Inflammatory macrophage (primary cell): ENCODE data around the gene FAM149B1.
"Not testable (repeated sequence)": the region's sequence is repeated elsewhere in the genome, so short reads cannot be mapped to it uniquely, and the experiment has no call there.

Experiments
- DNase-seq, 2 donors: peaks; one replicate each; pipeline ENCODE4 v3.0.0-alpha.2; 2020 to 2022

FAM149B1 gene

DNA sequence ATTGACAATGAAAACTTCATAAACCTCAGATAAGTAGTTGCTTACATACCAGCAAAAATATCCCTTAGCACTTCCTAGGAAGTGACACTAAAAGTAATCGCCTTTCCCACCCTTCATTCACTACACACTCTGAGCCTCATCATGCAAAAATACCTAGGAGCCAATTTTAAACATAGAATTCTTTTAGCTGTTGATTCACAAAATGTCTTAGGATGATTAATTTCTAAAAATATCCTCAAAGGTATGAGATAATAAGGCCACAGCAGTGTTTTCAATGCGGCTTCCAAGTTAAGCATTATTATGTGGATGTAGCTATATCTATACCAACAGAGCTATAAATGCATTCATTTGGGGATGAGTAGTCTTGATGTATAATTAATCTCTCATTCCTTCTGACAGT lies 66.0 kb downstream of the FAM149B1 start:
- no peak for DNase-seq

DNA sequence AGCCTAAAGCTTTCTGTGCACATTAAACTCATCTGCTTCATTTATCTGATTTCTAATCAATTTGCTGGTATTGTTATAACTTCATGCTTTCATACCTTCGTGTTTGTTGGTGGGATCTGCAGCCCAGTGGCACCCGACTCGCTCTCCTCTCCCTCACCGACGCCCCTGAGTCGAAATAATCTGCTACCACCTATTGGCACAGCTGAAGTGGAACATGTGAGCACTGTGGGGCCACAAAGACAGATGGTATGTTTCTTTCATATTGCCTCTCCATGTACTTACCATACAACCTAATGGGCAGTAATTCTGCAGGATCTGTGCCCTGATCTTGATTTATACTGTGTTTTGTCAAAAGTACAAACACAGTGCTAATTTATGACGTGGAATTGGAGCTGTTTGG lies 66.8 kb downstream of the FAM149B1 start:
- DNase-seq: no peak

DNA sequence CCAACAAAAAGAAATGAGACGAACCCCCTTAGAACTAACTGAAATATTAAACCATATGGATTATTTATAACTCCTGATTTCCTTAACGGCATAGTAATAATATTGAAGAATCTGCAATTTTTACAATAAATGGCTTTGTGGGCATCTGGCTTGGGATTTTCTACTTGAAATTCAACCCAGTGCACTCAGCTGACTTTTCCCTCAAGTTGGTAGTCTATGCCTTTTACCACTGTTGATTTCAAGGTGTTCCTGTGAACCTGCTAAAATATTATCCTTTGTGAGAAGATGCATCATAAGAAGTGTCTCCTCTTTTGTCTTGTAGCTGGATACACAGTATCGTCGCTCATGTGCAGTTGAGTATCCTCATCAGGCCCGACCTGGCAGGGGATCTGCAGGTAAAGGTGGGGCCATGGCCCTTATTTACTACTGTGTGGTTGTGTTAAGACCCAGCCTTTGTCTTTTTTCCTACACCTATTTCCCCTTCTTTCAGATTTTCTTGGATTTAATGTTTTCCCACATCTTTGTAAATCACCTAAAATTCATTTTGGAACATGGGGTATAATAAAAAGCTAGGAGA lies 71.2 kb downstream of the FAM149B1 start:
- DNase-seq: no peak

DNA sequence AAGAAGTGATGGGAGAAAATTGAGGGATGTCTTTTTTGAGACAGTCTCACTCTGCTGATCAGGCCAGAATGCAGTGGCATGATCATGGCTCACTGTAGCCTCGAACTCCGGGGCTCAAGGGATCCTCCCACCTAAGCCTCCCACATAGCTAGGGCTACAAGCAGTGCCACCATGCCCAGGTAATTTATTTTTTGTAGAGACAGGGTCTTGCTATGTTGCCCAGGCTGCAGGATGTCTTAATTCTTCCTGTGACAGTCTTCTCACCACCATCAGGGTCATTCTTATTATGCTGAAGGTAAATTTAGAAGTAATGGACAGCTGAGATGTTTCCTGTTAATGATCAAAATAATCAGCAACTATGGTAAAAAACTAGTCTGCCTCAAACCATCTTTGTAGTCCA lies 72.0 kb downstream of the FAM149B1 start:
- no peak for DNase-seq

DNA sequence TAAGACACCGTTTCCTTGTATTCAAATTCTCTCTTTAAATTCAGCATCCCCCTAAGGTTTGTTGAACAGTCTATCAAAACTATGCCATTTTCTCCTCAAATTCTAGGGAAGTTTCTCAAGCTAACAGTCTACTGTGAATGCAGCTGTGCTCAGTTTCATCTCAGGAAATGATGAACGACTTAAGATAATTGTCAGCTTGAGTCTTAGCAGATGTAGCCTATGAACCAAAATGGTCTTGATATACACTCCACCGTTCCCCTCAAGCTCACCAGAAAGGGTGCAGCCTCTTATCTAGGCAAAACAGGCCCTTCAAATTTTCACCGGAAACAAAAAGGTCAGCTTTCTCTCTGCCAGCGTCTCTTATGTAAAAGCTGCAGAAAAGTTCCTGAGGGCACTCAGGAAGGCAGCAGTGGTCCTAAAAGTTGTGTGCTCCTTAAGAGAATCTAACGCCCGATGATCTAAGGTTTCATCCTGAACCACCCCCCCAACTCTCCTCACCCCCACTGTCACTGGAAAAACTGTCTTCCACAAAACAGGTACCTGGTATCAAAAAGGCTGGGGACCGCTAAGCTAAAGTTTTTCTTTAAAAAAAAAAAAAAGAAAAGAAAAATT lies 77.1 kb downstream of the FAM149B1 start:
- no peak for DNase-seq

DNA sequence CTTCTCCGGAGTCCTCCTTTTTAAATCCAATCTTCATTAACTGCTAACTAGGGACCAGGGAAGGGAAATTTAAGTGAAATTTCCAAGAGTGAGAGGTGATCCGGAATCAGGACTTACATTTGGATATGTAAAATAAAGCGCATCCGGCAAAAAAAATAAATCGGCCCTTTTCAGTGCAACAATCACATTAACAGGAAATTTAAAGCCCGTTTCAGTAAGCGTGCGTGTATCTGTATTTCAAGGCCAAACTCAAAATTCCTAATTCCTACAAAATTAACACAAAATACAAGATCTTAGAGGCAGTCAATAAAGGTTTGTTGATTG lies 78.4 kb downstream of the FAM149B1 start:
- DNase-seq: no peak

DNA sequence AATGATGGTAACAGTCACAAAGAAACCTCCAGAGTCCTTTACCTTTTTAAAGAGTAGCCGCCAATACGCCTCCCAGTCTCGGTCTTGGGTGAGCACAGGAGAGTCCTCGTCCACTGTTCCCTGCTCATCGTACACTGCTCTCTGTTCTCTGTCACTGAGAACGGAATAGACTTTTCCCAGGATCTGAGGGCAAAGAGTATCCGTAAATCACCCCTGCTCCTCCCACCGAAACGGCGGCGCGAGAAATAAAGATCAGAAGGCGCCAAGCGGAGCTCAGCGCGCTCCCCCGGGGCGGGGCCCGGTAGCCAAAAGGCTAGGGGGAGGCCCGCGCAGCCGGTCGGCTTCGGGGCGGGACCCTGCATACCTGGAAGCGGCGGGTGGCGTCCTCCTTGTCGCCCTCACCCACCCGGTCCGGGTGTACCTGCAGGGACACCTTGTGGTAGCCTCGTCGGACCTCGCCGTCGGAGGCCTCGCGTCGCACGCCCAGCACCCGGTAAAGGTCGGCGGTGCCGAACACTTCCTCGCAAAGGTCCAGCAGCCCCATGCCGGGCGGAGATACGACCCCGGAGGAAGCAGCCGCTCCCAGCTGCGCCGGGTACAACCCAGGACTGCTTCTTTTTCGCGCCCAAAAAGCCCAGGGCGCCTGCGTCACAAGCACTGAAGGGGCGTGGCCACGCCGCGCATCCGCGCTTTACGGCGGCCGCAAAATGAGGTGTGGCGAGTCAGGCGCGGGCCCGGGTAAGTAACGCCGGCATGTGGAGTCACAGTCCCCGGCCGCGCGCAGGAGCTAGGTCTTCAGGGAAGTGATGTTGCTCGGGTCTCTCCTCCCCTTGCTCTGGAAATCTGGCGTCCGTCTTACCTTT lies 79.0 kb downstream of the FAM149B1 start, which contains the start of gene DNAJC9:
Gene DNAJC9 (minus strand): TSS at position 610 of the 863 bp plus-strand sequence. CDS start 66 bp downstream, at position 544.
- DNase-seq: peak; percentile 94 to 96

DNA sequence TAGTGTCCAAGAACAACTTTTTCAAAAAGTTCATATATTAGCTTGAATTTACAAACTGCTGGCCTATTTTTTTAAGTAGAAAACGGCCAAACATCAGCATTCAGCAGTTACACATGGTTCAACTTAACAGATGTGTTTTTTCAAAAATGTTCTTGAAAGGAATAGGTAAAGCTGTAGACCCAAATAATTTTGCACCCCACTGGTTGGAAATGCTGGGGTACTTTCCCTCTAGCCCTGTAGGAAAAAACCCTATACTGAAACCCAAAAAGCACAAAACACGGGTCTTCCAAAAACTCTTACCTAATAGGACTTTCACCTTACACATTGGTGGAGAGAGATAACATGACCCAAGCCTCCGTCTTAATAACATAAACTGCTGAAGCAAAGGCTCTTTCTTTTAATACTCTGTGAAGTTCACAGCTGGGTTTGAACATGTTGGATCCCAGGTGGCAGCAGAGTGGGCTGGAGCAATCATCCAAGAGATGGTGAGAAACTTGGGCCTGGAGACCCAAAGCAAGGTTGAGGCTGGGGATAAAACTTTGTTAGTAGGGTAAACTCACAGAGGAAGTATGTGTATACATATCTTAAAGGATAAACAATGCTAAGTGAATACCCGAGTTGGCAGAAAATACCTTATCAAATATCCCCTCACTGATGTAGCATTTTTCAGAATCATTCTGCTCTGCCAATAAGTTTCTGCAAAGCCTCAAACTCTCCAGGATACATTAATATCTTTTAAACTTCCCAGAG lies 79.8 kb downstream of the FAM149B1 start:
- DNase-seq: no peak

DNA sequence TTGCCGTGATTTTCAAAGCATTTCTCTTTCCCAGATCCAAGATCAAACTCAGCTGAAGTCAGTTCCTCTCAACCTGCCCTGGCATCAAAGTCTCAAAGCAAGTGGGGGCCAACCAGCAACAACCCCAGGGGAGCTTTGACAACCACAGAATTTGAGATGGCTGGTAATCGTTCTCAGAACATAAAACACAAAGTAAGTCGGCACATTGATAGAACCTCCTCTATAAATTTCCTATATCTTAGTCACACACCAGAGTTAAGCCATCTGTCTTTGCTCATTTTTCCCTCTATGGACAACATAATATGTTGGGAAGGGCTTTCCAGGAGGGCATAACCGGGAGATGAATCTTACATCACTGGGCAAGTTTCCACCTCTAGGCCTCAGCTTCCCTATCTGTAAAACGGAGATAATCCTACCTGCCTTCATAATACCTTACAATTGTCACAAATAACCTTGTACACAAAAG lies 80.4 kb downstream of the FAM149B1 start:
- no peak for DNase-seq

DNA sequence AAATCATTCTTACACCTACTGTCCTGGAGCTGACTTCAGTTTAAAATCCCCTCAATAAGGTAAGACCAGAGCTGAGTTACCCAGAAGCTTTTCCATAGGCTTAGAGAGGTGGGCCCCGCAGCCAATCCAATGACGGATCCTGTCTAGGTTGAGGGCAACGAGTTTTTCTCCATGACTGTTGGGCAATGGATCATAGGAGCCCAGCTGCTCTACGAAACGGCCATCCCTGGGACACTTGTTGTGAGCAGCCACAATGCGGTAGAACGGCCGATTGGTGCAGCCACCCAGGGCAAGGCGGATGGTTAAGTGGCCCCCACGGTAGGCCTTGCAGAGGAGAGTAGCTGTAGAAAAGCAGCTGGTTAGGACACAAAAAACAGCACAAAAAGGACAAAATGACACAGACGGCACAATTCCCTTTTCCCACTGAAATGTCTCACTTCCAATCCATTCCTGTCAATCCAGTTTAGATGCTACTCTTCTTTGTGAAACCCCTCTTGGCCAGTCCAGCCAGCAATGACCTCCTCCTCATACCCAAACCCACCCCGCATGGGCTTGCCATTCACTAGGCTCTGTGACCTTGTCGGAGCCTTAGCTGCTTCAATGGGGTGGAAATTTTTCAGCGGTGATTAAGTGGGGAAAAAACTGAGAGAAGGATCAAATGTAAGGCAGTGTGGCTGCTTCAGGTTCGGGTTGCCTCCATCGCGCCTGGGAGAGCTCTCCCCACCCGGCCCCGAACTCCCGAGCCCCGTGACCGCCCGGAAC lies 83.9 kb downstream of the FAM149B1 start:
- peak; percentile 6 to 31 for DNase-seq

DNA sequence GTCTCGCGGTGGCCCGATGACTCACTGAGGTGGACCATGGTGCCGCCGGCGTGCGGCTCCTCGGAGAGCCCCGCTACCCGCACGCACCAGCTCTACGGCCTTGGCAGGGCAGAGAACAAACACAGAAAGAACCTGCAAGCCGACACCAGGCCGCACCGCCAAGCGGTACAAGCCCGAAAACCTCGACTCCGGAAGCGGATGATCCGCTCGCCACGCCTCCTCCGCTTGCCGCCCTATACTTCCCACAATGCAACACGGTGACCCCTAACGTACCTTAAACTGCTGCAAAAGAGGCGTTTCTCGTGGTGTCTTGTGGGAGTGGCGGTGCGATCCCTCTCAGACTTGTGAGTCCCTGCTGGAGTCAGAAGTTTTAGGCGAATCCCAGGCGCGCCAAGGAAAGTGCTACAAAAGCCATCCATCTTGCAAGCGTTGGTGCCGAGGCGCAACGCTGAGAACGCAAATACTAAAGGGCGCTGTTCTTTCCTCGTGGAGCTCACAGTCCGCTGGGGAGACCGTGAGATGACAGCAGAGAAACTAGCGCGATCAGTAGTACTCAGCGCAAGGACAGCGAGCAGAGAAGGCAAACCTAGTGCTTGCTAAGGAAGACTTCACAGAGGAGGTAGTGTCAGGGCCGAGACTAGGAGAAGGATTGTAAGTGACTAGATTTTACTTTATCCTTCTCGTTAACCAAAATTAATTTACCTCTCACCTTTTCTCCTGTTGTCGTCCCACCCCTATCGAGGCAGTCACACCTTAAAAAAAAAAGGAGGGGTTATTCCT lies 84.7 kb downstream of the FAM149B1 start, which contains the start of gene MRPS16:
Gene MRPS16 (minus strand): TSS at position 200 of the 780 bp plus-strand sequence. CDS start 162 bp downstream, at position 38.
- peak; percentile 96 to 97 for DNase-seq

DNA sequence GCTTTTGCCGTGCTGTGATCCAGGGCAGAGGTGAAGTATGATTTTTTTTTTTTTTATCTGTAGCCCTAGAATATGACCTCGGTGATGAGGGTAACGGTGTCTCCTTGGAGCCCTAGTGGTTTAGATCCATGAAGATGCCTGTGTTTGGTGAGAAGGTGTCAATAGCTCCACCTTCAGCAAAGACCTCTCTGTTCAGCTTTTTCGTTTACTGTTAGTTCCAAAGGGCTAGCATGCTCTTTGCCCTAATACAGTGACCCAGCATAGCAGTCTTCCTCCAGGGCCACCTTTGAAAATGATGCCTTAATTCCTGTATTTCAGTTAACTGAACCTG lies 85.3 kb downstream of the FAM149B1 start:
- DNase-seq: no peak

DNA sequence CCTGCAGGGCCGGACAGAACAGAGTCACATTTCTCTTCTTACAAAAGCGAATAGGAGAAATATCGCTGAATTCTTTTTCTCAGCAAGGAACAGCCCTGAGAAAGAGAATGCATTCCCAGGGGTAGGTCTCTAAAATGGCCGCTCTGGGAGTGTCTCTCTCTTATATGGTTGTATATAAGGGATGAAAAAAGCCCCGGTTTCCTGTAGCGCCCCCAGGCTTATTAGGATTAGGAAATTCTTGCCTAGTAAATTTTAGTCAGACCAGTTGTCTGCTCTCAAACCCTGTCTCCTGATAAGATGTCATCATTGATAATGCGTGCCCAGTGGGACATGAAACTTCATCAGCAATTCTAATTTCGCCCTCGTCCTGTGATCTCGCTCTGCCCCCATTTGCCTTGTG lies 90.7 kb downstream of the FAM149B1 start:
- DNase-seq: not testable (repeated sequence)

DNA sequence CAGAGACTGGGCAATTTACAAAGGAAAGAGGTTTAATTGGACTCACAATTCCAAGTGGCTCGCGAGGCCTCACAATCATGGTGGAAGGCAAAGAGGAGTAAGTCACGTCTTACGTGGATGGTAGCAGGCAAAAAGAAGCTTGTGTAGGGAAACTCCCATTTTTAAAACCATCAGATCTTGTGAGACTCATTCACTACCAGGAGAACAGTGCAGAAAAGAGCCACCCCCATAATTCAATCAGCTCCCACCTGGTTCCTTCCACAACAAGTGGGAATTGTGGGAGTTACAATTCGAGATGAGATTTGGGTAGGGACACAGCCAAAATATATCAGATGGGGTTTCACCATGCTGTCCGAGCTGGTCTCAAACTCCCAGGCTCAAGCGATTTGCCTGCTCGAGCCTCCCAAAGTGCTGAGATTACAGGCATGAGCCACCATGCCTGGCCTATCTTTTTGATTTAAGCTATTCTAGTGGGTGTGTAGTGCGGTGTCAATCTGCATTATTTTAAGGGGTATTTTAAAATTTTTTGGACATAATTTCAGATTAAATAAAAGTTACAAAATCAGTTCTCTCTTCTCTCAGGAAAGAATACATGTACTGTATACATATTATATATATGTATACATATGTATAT lies 93.6 kb downstream of the FAM149B1 start:
- no peak for DNase-seq

DNA sequence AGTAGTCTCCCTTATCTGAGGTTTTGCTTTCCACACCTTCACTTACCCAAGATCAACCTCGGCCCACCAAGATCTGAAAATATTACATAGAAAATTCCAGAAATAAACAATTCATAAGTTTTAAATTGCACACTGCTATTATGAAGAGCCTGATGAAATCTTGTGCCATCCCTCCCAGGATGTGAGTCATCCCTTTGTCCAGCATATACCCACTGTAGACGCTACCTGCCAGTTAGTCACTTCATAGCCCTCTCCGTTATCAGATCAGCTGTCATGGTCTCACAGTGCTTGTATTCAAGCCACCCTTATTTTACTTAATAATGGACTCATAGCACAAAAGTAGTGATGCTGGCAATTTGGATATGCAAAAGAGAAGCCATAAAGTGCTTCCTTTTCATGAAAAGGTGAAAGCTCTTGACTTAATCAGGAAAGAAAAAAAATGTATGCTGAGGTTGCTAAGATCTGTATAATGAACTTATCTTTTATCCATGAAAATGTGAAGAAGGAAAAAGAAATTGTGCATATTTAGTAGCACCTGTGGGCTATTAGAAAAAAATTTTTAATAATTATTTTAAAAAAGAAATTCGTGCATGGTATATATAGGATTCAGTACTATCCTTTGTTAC lies 94.3 kb downstream of the FAM149B1 start:
- DNase-seq: no peak

DNA sequence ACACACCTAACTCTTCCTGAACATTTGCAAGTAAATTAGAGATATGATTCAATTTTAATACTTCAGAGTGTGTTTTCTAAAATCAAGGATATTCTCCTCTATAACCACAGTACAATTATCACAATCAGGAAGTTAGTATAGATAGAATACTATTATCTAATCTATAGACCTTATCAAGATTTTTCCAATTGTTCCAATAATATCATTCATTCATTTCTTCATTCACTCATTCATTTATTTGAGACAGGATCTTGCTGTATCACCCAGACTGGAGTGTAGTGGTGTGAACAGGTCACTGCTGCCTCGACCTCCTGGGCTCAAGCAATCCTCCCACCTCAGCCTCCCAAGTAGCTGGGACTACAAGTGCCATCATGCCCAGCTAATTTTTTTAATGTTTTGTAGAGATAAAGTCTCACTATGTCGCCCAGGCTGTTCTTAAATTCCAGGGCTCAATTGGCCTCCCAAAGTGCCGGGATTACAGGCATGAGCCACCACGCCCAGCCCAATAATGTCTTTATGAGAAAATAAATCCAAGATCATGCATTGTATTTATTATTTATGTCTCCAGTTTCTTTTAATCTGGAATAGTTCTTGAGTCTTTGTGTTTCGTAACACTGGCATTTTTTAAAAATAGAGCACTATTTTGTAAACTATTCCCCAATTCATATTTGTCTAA lies 95.1 kb downstream of the FAM149B1 start:
- no peak for DNase-seq

DNA sequence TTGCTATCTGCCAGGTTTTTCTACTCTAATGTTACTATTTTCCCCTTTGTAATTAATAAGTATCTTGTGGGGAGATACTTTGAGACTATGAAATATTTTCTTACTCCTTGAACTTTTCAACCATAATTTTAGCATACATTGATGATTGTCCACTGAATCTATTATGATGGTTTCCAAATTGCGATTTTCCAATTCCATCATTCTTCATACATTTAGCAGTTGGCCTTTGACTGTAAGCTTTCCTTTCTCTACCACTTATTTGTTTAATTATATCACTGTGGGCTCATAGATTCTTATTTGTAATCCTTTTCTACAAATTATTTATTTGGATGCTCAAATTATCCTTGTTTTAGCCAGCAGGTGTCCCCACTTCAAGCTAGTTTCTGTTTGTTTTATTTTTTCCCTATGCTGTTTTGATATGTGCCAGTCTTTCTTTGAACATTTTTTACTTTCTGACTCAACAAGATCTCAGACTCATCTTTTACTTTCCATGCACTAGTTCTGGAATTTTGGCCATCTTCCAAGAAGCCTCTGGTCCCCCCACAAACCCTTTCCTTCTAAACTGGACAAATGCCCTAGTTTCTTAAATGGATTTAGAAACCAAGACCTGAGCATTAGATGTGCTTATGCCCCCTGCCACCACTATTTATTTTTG lies 95.9 kb downstream of the FAM149B1 start:
- peak; percentile 11 to 14 for DNase-seq

DNA sequence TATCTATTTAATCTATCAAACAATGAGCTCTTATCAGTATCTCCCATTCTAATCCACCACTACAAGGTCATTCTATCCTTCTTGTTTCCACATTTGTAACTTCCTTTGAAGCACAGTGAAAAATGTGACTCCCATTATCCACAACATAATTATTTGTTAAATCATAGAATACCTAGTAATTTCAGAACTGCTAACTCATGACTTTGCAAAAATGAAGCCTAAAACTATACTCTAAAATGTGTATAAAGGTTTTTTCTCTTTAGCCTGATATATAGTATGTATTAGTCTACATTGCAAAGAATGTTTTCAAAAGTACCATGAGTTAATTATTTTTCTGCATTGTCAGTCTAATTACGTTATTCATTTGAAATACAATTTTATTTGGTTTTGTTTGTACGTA lies 96.5 kb downstream of the FAM149B1 start:
- DNase-seq: no peak

DNA sequence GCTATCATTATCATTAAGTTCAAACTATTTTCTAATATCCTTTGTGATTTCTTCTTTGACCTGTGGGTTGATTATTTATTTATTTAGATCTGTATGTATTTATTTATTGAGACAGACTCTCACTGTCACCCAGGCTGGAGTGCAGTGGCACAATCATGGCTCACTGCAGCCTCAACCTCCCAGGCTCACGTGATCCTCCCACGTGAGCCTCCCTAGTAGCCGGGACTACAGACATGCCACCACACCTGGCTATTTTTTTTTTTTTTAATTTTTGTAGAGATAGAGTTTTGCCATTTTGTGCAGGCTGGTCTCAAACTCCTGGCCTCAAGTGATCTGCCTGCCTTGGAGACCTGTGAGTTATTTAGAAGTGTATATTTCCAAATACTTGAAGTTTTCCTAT lies 113.2 kb downstream of the FAM149B1 start:
- DNase-seq: no peak
